ENCODE data around the gene TBC1D1. TPM values are rescaled to one million over a fixed set of nuclear protein-coding genes. Genes with fewer than 3 reads are reported as not detected.
A peak's percentile ranks its signal among the peaks of the same experiment; 100 is the strongest.

The TBC1D1 gene
- total RNA-seq, 1 donor from 2014 or later: 181 TPM

DNA sequence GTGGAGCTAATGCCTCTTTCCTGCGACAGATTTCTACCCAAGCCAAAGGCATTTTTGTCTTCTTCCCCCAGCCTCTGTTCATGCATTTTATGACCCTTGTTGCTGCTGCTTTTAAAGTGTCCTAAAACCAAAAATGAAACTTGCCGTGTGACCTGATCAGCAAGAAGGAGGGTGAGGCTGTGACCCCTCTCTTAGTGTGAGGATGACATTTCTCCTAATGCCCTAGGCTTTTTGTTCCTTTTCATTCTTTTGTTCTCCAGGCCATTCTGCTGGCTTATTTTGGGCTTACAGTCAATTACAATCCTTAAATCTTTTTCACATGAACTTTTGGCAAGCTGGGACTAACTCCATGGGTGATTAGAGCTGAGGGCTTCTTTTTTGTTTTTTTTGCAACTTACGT, 103.7 kb downstream of the TBC1D1 start:
- DNase-seq (ENCODE audit: low read depth): no peak

- no peak for DNase-seq (ENCODE audit: low read depth)
These were observed 104.5 kb downstream of the TBC1D1 start for GRCh38 chr4:37995299-37995821.

- DNase-seq (ENCODE audit: low read depth): no peak
These were observed 105.3 kb downstream of the TBC1D1 start for GRCh38 chr4:37995981-37996775.

GRCh38 chr4:37998226-37998625, 107.3 kb downstream of the TBC1D1 start:
- DNase-seq (ENCODE audit: low read depth): no peak

- no peak for DNase-seq (ENCODE audit: low read depth)
These were observed 108.3 kb downstream of the TBC1D1 start for GRCh38 chr4:37999000-37999716.

DNA sequence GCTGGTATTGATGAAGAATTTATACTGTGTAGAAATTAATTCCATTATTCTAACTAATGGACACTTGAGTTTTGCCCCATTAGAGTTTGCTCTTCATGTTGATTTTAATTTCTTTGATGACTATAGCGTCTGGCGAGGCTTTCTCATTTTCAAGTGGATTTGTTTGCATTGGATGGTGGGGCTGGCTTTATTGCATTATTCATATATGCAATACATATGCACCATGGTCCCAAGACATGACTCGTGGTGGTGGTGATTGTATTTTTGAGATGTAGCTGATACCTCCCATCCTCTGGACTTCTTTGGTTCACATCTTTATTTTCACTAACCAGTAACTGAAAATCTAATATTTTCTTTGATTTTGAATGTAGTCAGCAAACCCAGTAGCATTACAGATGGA, 109.1 kb downstream of the TBC1D1 start:
- DNase-seq (ENCODE audit: low read depth): no peak

DNA sequence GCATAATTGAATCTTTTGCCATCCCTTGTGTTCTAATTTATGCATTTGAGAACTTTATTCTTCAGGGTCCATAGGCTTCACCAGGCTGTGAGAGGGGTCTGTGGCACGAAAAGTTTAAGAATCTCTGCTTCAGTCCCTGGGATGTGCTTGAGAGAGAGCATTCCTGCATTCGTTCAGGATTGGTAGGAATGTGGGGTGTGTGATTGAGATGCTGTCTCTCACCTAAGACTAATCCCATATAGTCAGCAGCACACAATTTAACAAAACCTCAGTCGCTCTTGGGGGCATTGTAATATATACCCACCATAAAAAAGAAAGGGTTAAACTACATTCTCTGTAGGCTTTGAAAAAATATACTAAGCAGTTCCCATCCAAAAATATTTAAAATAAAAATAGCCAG, 111.0 kb downstream of the TBC1D1 start:
- DNase-seq (ENCODE audit: low read depth): no peak

GRCh38 chr4:38002451-38003071, 111.7 kb downstream of the TBC1D1 start:
- peak; percentile 86 for DNase-seq (ENCODE audit: low read depth)

DNA sequence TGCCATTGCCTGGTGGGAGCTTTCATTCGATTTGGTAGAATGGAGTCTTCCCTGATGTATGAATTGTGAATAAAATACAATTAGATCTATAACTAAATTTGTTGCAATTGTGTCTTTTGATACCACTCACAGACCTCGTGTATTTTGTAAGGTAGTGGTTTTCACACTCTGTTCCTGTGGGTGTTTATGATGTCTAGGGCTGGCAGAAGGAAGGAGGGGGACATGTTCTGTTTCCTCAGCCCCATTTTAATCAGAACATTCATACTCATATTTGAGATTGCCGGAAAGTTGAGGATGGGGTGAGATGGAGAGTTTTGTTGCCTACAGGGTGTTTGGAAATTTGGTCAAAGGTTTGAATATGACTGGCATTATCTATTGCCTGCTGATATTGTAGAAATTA, 112.2 kb downstream of the TBC1D1 start:
- DNase-seq (ENCODE audit: low read depth): no peak

GRCh38 chr4:38003628-38004027, 112.7 kb downstream of the TBC1D1 start:
- no peak for DNase-seq (ENCODE audit: low read depth)

DNA sequence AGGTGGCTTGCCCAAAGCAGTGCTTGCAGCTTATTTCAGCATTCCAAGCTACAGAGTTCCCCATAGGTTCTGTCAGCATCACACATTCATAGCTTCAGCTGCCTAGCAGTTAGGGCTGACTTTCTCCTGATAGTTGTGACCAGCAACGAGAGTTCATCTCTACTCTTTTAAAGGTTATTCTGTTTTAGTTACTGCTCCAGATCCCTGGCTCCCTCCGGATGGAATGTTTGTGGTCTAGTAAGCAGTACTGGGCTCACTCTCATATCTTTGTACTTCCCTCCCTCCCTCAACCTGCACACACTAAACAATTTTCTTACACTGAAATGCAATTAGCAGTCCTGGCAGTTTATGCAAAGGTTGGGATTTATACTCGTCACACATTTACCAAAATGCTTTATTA, 113.2 kb downstream of the TBC1D1 start:
- DNase-seq (ENCODE audit: low read depth): peak; percentile 61

GRCh38 chr4:38004887-38005286, 114.0 kb downstream of the TBC1D1 start:
- DNase-seq (ENCODE audit: low read depth): no peak

DNA sequence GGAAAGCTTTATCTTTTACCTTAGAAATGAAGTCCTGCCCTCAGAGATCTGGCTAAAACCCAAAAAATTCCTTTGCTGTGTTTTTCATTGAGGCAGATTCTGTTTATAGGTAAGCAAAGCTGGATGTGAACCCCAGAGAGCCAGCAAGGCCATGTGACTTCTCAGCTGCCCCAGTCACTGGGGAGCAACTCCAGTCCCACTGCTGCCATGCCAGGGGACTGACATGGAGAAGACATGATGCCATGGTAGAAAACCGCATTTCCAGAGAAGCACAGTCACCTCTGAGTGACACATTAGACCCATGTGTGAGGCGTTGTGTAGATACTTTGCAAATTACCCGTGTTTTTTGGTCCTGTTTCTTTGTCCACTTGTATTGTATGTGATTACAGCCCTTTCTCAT, 114.8 kb downstream of the TBC1D1 start:
- no peak for DNase-seq (ENCODE audit: low read depth)

- no peak for DNase-seq (ENCODE audit: low read depth)
These were observed 116.8 kb downstream of the TBC1D1 start for GRCh38 chr4:38007645-38008044.

- no peak for DNase-seq (ENCODE audit: low read depth)
These were observed 117.7 kb downstream of the TBC1D1 start for GRCh38 chr4:38008571-38009021.

DNA sequence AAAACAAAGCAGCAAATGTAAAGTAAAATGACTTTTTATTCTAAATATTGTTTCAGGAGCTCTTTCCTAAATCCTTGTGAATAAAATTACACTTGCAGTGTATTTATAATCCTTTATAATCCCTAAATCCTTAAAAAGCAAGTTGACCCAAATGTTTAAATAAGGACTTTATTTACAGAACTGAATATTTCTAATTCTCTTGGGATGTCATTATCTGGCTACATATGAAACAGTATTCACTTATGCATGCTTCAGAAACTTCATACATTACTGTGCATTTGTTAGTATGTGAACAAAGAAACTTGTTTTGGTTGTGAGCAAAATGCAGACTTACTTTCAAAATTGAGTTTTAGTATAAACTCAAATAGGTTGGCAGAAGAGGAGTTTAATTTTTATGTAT, 118.5 kb downstream of the TBC1D1 start:
- DNase-seq (ENCODE audit: low read depth): no peak

DNA sequence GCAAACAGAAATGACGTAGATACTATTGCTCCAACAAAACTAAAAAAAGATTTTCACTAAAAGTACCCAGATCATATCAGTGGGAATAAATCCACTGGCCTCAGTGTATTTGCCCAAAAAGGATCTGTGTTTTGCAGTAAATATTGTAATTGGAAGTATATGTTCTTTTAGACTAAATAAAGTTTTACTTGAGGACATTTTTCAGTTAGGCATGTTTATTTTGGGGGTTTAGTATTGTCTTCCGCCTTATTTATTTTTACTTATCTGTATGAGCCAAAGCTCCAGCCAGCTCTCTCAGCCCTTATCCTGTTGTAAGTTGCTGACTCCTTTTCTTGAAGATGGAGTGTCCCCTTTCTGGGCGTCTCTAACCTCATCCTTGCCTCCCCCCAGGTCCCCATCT, 119.1 kb downstream of the TBC1D1 start:
- no peak for DNase-seq (ENCODE audit: low read depth)

DNA sequence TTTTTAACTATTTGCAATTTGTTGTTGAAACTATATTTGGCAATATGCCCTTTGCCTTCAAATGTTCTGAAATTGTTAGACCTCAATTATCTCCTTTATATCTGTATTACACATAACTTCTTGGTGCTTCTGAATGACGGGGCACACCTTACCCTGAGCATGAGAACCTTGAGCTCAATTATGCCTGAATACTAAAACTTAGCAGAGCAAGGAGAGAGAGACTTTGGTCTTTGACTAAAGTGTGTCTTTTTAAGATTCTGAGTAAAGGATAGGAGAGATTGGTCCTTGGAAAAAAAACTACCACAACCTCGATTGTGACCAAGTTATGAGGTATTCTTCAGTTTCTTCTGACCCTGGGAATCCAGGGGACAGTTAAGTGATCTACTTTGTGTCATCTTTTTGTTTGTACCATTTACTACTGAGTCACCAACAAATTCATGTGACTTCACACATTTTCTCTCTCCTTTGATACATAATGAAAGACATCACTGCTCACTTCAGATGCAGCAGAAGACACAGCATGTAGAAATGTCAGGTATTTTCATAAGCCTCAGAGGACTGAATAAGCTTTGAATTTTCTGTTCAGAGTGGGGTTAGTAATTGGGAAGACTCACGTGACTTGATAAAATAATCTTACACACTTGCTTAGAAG, 120.8 kb downstream of the TBC1D1 start:
- no peak for DNase-seq (ENCODE audit: low read depth)

- DNase-seq (ENCODE audit: low read depth): peak; percentile 32
These were observed 122.8 kb downstream of the TBC1D1 start for GRCh38 chr4:38013461-38014366.

DNA sequence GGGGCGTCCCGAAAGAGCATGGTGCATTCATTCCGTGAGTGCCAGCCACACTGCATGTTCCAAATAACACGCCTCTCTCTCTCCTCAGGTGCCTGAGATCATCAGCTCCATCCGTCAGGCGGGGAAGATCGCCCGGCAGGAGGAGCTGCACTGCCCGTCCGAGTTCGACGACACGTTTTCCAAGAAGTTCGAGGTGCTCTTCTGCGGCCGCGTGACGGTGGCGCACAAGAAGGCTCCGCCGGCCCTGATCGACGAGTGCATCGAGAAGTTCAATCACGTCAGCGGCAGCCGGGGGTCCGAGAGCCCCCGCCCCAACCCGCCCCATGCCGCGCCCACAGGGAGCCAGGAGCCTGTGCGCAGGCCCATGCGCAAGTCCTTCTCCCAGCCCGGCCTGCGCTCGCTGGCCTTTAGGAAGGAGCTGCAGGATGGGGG, 123.6 kb downstream of the TBC1D1 start:
- DNase-seq (ENCODE audit: low read depth): no peak
